Measurements from ENCODE around the gene SLC38A10. TPM values are rescaled to one million over a fixed set of nuclear protein-coding genes. Genes with fewer than 3 reads are reported as not detected.

Gene SLC38A10
- total and polyA plus RNA-seq, 10 of the 15 experiments (the other 5 are each of a cell fraction or from before 2014, with no cell fraction given), result 0.52 to 67.9 (median 22.1) TPM

GRCh38 chr17:81228420-81228819 lies 66.7 kb downstream of the SLC38A10 start:
- 31% methylated on average over 9 of the region's 9 CpGs for WGBS (ENCODE audit: insufficient coverage, insufficient replicate concordance, low lambda C conversion rate, missing lambda C conversion rate)
- peaks cover 4 to 12% of the 10 kb centered on the region in 2 experiments; a peak in 3 of 4 replicates for H3K36me3 ChIP-seq (ENCODE audit: control insufficient read depth in 2 of 2, insufficient read depth in 2 of 2, low read length in 1 of 2)
- H3K4me3 ChIP-seq, result no peak overlapping the region
- in situ Hi-C loops (cut with MboI), result loop anchor here (25.0 kb wide), 1 partner anchor 216 kb away; no protein-coding TSS in a partner anchor
- no peaks in the 10 kb centered on the region for H4K20me1 ChIP-seq (ENCODE audit: control insufficient read depth, insufficient read depth)
- no peaks in the 10 kb centered on the region for H3K27me3 ChIP-seq (replicated peaks in 1 of 2; ENCODE audit: control insufficient read depth in 2 of 2, insufficient read depth in 2 of 2, low read length in 1 of 2)
- SMC1A ChIA-PET (ENCODE audit: uncharacterized antibody, unreplicated experiment), result interaction anchor here (0.6 to 1.0 kb wide), 3 partner anchors 11 to 653 kb away, joined by 4 to 6 read pairs (median 4); partner anchors contain the start of genes NDUFAF8 and TEPSIN
- no peaks in the 10 kb centered on the region for H3K79me2 ChIP-seq (ENCODE audit: control insufficient read depth, insufficient read depth, low read length)
- intact Hi-C loops (cut with micrococcal nuclease; ENCODE audit: unreplicated experiment), result no loop called here
- peaks cover 17% of the 10 kb centered on the region for H3K4me1 ChIP-seq (ENCODE audit: control insufficient read depth, insufficient read depth, low read length)
- BruUV-seq (replicated peaks), result no TSS peak
- no peak for DNase-seq (ENCODE audit: low read depth, low spot score)
- FAIRE-seq, result peak; percentile 85
- peak; percentile 95 for ATAC-seq
- CTCF ChIA-PET, result interaction anchor here (0.7 to 1.0 kb wide), 2 partner anchors 10 to 113 kb away, joined by 4 to 5 read pairs; partner anchors contain the start of genes NDUFAF8 and TEPSIN
- no peaks in the 10 kb centered on the region for H3K9me3 ChIP-seq (replicated peaks; ENCODE audit: control insufficient read depth, insufficient read depth, low read length)
- H3K9ac ChIP-seq (ENCODE audit: control insufficient read depth, insufficient read depth, low read length), result peak overlapping the region; percentile 39
- H2AFZ ChIP-seq (ENCODE audit: control insufficient read depth, low read depth, low read length), result peak overlapping the region; percentile 78
- H3K4me2 ChIP-seq (ENCODE audit: control insufficient read depth, insufficient read depth), result peak overlapping the region; percentile 13; the same call in 1 of the 2 replicates
- peak overlapping the region; percentile 55 for H3K27ac ChIP-seq (ENCODE audit: control insufficient read depth, insufficient read depth)
- POLR2A ChIA-PET, result interaction anchor here (1.1 kb wide), 1 partner anchor 10 kb away, joined by 7 read pairs; the partner anchor contains the start of genes NDUFAF8 and TEPSIN
- RAD21 ChIA-PET (ENCODE audit: unreplicated experiment), result interaction anchor here (0.7 to 0.9 kb wide), 2 partner anchors 11 to 12 kb away, joined by 3 to 4 read pairs; partner anchors contain the start of genes NDUFAF8 and TEPSIN
- TF ChIP-seq, protein P1, sequence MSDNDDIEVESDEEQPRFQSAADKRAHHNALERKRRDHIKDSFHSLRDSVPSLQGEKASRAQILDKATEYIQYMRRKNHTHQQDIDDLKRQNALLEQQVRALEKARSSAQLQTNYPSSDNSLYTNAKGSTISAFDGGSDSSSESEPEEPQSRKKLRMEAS (IDR thresholded peaks at IDR 0.05; ENCODE audit: low read depth, low read length), result 0 out of 2 replicates have a peak, but pooled peaks have one; percentile 44
- 0 out of 2 replicates have a peak, but pooled peaks have one; percentile 21 for TF ChIP-seq POLR2A (IDR thresholded peaks at IDR 0.05; ENCODE audit: low read depth, low read length)
- no peak for TF ChIP-seq KDM1A (IDR thresholded peaks at IDR 0.05; ENCODE audit: borderline replicate concordance)
- TF ChIP-seq, protein P2, sequence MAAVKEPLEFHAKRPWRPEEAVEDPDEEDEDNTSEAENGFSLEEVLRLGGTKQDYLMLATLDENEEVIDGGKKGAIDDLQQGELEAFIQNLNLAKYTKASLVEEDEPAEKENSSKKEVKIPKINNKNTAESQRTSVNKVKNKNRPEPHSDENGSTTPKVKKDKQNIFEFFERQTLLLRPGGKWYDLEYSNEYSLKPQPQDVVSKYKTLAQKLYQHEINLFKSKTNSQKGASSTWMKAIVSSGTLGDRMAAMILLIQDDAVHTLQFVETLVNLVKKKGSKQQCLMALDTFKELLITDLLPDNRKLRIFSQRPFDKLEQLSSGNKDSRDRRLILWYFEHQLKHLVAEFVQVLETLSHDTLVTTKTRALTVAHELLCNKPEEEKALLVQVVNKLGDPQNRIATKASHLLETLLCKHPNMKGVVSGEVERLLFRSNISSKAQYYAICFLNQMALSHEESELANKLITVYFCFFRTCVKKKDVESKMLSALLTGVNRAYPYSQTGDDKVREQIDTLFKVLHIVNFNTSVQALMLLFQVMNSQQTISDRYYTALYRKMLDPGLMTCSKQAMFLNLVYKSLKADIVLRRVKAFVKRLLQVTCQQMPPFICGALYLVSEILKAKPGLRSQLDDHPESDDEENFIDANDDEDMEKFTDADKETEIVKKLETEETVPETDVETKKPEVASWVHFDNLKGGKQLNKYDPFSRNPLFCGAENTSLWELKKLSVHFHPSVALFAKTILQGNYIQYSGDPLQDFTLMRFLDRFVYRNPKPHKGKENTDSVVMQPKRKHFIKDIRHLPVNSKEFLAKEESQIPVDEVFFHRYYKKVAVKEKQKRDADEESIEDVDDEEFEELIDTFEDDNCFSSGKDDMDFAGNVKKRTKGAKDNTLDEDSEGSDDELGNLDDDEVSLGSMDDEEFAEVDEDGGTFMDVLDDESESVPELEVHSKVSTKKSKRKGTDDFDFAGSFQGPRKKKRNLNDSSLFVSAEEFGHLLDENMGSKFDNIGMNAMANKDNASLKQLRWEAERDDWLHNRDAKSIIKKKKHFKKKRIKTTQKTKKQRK (IDR thresholded peaks at IDR 0.05; ENCODE audit: low read depth, low read length), result no peak
- TF ChIP-seq KLF5 (IDR thresholded peaks at IDR 0.05; ENCODE audit: partially characterized antibody), result no peak
- no peak for TF ChIP-seq HDAC2 (IDR thresholded peaks at IDR 0.05)
- TF ChIP-seq, protein P3, sequence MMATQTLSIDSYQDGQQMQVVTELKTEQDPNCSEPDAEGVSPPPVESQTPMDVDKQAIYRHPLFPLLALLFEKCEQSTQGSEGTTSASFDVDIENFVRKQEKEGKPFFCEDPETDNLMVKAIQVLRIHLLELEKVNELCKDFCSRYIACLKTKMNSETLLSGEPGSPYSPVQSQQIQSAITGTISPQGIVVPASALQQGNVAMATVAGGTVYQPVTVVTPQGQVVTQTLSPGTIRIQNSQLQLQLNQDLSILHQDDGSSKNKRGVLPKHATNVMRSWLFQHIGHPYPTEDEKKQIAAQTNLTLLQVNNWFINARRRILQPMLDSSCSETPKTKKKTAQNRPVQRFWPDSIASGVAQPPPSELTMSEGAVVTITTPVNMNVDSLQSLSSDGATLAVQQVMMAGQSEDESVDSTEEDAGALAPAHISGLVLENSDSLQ (IDR thresholded peaks at IDR 0.05), result peak; percentile 41; the same call in 1 of the 2 replicates
- TF ChIP-seq MXI1 (IDR thresholded peaks at IDR 0.05; ENCODE audit: low read depth, low read length), result peak; percentile 42; the same call in 1 of the 2 replicates
- 0 out of 2 replicates have a peak, but pooled peaks have one; percentile 25 for TF ChIP-seq NR2F1 (conservative IDR thresholded peaks at IDR 0.05)
- TF ChIP-seq SMAD1 (IDR thresholded peaks at IDR 0.05; ENCODE audit: low read depth, partially characterized antibody), result no peak
- peak; percentile 11; the same call in 1 of the 2 replicates for TF ChIP-seq CHD2 (IDR thresholded peaks at IDR 0.05; ENCODE audit: borderline replicate concordance, low read depth, low read length)
- 0 out of 2 replicates have a peak, but pooled peaks have one; percentile 40 for TF ChIP-seq IKZF1 (conservative IDR thresholded peaks at IDR 0.05)
- peak; percentile 31; the same call in 1 of the 2 replicates for TF ChIP-seq RELB (IDR thresholded peaks at IDR 0.05; ENCODE audit: low read depth)
- TF ChIP-seq MYC (IDR thresholded peaks at IDR 0.05; ENCODE audit: insufficient read depth, insufficient read length, insufficient replicate concordance, low read length, severe bottlenecking), result no peak
